WI38 (cell line): ENCODE results near the gene COMT.

Experiments used
- H3K4me3 ChIP-seq: 2 replicates; pipeline ENCODE4 v1.5.1; 2011; ENCODE audit warnings: low read depth, mild to moderate bottlenecking, control low read depth, low read length
- CTCF ChIP-seq: IDR thresholded peaks from 2 replicates; pipeline ENCODE4 v1.5.1; 2012; ENCODE audit warnings: low read depth, mild to moderate bottlenecking, control low read depth, low read length

Gene COMT

GRCh38 chr22:19976671-19977070, 35.1 kb downstream of the COMT start:
- H3K4me3 ChIP-seq, result no peak overlapping the region
- TF ChIP-seq CTCF, result no peak

- no peak for TF ChIP-seq CTCF
- no peak overlapping the region for H3K4me3 ChIP-seq
Observed at GRCh38 chr22:19977296-19978243, 36.0 kb downstream of the COMT start.

- no peak overlapping the region for H3K4me3 ChIP-seq
- TF ChIP-seq CTCF, result no peak
Observed at GRCh38 chr22:19978748-19979147, 37.2 kb downstream of the COMT start.

DNA sequence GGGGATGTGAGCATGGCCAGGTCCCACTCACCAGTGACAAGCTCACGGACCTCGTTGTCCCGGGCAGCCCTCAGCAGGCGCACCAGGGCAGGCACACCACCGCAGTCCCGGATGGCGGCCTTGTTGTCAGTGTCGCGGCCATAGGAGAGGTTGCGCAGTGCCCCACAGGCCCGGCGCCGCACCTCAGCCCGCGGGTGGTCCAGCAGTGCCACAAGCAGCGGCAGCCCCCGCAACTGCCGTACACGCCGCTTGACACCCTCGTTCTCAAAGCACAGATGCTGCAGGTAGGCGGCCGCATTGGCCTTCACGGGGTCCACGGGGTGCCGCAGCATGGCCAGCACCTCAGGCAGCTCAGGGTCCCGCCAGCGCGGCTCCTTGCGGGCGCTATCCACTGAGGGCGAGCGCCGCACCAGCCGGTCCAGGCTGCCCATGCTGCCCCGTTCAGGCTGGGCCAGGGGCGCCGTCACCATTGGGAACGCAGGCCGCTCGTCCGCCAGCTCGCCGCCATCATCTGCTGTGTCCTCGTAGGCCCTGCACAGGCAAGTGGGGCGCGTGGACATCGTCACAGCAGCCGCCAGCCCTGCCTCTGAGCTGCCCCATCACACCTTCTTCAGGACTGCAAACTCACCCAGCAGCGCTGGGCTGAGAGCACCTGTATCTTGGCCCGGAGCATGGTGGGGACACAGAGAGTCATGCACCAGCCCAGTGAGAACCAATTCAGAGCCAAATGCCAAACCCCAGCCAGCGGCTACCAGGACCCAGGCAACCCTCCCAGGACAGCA, 38.3 kb downstream of the COMT start:
- TF ChIP-seq CTCF, result no peak
- no peak overlapping the region for H3K4me3 ChIP-seq

- TF ChIP-seq CTCF, result no peak
- H3K4me3 ChIP-seq, result no peak overlapping the region
Observed at GRCh38 chr22:19980766-19981165, 39.2 kb downstream of the COMT start.

DNA sequence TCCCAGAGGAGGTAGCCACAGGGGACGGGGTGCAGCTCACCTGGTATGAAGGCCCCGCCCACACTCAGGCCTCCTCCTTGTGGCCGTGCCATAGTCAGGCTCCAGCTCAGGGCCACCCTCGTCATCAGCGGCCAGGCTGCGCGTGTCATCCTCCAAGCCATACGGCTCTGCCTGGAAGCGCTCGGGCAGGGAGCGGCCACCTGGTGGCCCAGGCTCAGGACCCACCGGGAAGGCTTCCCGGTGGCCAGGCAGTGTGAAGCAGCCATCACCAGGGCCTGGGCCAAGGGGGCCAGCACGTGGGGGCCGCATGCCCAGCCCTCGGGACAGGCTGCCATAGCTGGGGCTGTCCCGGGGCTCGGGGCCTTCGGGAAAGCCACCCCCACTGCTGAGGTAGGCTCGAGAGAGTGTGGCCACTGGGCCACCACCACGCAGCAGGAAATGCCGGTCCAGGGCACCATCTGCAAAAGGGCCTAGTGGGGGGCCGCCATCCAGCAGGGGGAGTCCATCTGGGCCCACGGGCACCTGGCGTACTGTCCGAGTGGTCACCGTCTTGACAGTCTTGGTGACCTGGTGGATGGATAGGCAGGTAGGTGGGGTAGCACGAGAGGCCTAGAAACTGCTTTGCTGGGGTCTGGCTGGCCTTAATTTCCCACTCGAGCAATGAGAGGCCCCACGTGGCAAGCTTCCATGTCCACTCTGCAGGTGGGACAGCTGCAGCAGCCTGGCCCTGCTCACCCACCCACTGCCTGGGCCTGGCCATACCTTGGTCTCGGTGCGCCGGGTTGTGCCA, 39.8 kb downstream of the COMT start:
- no peak for TF ChIP-seq CTCF
- no peak overlapping the region for H3K4me3 ChIP-seq
